Astrocyte (in vitro differentiated cells and primary cell): ENCODE results near the gene ECI1. TPM values are rescaled to one million over a fixed set of nuclear protein-coding genes. Genes with fewer than 3 reads are reported as not detected.

ENCODE experiments used
- DNase-seq: peaks from one replicate; pipeline ENCODE4 v3.0.0-alpha.2; 2010; ENCODE audit warnings: low read depth
- FAIRE-seq: peaks from 2 replicates; lab custom pipeline; 2011; peaks lifted over from hg19 to GRCh38; lab: Jason Lieb, UNC
- H2AFZ ChIP-seq: 2 replicates; pipeline ENCODE4 v1.6.0; 2012; ENCODE audit warnings: low read depth, low read length, inconsistent platforms
- H3K27ac ChIP-seq: 2 replicates; pipeline ENCODE4 v1.5.1; 2011; ENCODE audit warnings: low read depth, low read length, inconsistent platforms
- H3K27me3 ChIP-seq: 2 replicates; pipeline ENCODE4 v1.6.0; 2011; ENCODE audit warnings: low read length, inconsistent platforms; ENCODE audit not compliant: insufficient read depth
- H3K36me3 ChIP-seq: 2 replicates; pipeline ENCODE4 v1.5.1; 2011; ENCODE audit warnings: low read length, inconsistent platforms; ENCODE audit not compliant: insufficient read depth
- H3K4me1 ChIP-seq: 2 replicates; pipeline ENCODE4 v1.5.1; 2011; ENCODE audit warnings: low read length, inconsistent platforms; ENCODE audit not compliant: insufficient read depth
- H3K4me2 ChIP-seq: 2 replicates; pipeline ENCODE4 v1.6.0; 2012; ENCODE audit warnings: low read length, inconsistent platforms
- H3K4me3 ChIP-seq: 2 replicates; pipeline ENCODE4 v1.5.1; 2011; ENCODE audit warnings: low read depth, mild to moderate bottlenecking, low read length, inconsistent platforms; ENCODE audit not compliant: insufficient read depth
- H3K79me2 ChIP-seq: 2 replicates; pipeline ENCODE4 v1.6.0; 2012; ENCODE audit warnings: mild to moderate bottlenecking, low read length, inconsistent platforms; ENCODE audit not compliant: insufficient read depth
- H3K9ac ChIP-seq: 2 replicates; pipeline ENCODE4 v1.6.0; 2012; ENCODE audit warnings: mild to moderate bottlenecking, low read length, inconsistent platforms
- H3K9me3 ChIP-seq: 2 replicates; pipeline ENCODE4 v1.5.1; 2012; ENCODE audit warnings: low read depth, mild to moderate bottlenecking, low read length, inconsistent platforms; ENCODE audit not compliant: insufficient read depth
- H4K20me1 ChIP-seq: 2 replicates; pipeline ENCODE4 v1.6.0; 2012; ENCODE audit warnings: low read length, inconsistent platforms; ENCODE audit not compliant: insufficient read depth
- H3K27ac Mint-ChIP-seq: one replicate; pipeline ENCODE4 v1.8.0; 2021; ENCODE audit warnings: mild to moderate bottlenecking, mixed read lengths; ENCODE audit not compliant: unreplicated experiment
- H3K27me3 Mint-ChIP-seq: one replicate; pipeline ENCODE4 v1.8.0; 2021; ENCODE audit warnings: low read depth, mixed read lengths; ENCODE audit not compliant: unreplicated experiment
- H3K36me3 Mint-ChIP-seq: one replicate; pipeline ENCODE4 v1.8.0; 2021; ENCODE audit warnings: low read depth, mixed read lengths; ENCODE audit not compliant: unreplicated experiment
- H3K4me1 Mint-ChIP-seq: one replicate; pipeline ENCODE4 v1.8.0; 2021; ENCODE audit warnings: low read depth, mixed read lengths; ENCODE audit not compliant: unreplicated experiment
- H3K4me3 Mint-ChIP-seq: one replicate; pipeline ENCODE4 v1.8.0; 2021; ENCODE audit warnings: mild to moderate bottlenecking, moderate library complexity, mixed read lengths; ENCODE audit not compliant: unreplicated experiment
- H3K9me3 Mint-ChIP-seq: one replicate; pipeline ENCODE4 v1.8.0; 2021; ENCODE audit warnings: mild to moderate bottlenecking, mixed read lengths; ENCODE audit not compliant: unreplicated experiment
- CTCF ChIP-seq: IDR thresholded peaks from 2 replicates; pipeline ENCODE4 v1.5.1; 2011; ENCODE audit warnings: low read depth, mild to moderate bottlenecking, inconsistent platforms, low read length, moderate library complexity; ENCODE audit not compliant: insufficient read depth
- EZH2 ChIP-seq: IDR thresholded peaks from 2 replicates; pipeline ENCODE4 v1.6.1; 2012; ENCODE audit warnings: mild to moderate bottlenecking, low read length, inconsistent platforms; ENCODE audit not compliant: insufficient read depth
- total RNA-seq: library from RNA; stranded (reverse); gene quantifications from 2 replicates; pipeline ENCODE4 v1.2.1, GENCODE V29; 2021

Gene ECI1
- total RNA-seq, 1 donor from 2014 or later: 53.4 TPM

GRCh38 chr16:2256531-2257140 is 5.2 kb upstream of the ECI1 start:
- peaks cover 72% of the 10 kb centered on the region for H4K20me1 ChIP-seq
- no peaks in the 10 kb centered on the region for H3K27me3 Mint-ChIP-seq
- H2AFZ ChIP-seq: no peak overlapping the region
- no peaks in the 10 kb centered on the region for H3K9me3 Mint-ChIP-seq
- no peak overlapping the region for H3K4me3 ChIP-seq
- TF ChIP-seq EZH2: no peak
- TF ChIP-seq CTCF: no peak
- H3K79me2 ChIP-seq: peaks cover 51% of the 10 kb centered on the region
- peaks cover 65% of the 10 kb centered on the region for H3K36me3 ChIP-seq
- no peak overlapping the region for H3K4me3 Mint-ChIP-seq
- peaks cover 15% of the 10 kb centered on the region for H3K36me3 Mint-ChIP-seq
- H3K4me2 ChIP-seq: no peak overlapping the region
- no peak overlapping the region for H3K27ac Mint-ChIP-seq
- no peak for FAIRE-seq
- H3K27ac ChIP-seq: no peak overlapping the region
- H3K4me1 Mint-ChIP-seq: peaks cover 9% of the 10 kb centered on the region
- no peaks in the 10 kb centered on the region for H3K9me3 ChIP-seq
- DNase-seq: no peak
- H3K27me3 ChIP-seq: no peaks in the 10 kb centered on the region
- H3K9ac ChIP-seq: no peak overlapping the region
- peaks cover 7% of the 10 kb centered on the region for H3K4me1 ChIP-seq

- FAIRE-seq (no peak), DNase-seq (no peak)
- Histone ChIP-seq H3K79me2 (peaks cover 25% of the 10 kb centered on the region), H2AFZ (no peak overlapping the region), H3K27ac (no peak overlapping the region), H3K4me1 (peaks cover 7% of the 10 kb centered on the region), H3K4me2 (no peak overlapping the region), H4K20me1 (peaks cover 61% of the 10 kb centered on the region), H3K9ac (no peak overlapping the region), H3K36me3 (peaks cover 45% of the 10 kb centered on the region), H3K4me3 (no peak overlapping the region), H3K9me3 (no peaks in the 10 kb centered on the region), H3K27me3 (no peaks in the 10 kb centered on the region)
- TF ChIP-seq CTCF (no peak), EZH2 (no peak)
- no peaks in the 10 kb centered on the region for H3K9me3 Mint-ChIP-seq
- no peak overlapping the region for H3K27ac Mint-ChIP-seq
- H3K4me1 Mint-ChIP-seq: peaks cover 9% of the 10 kb centered on the region
- peak overlapping the region; percentile 64 for H3K4me3 Mint-ChIP-seq
- H3K27me3 Mint-ChIP-seq: no peaks in the 10 kb centered on the region
- peaks cover 15% of the 10 kb centered on the region for H3K36me3 Mint-ChIP-seq
Measured at GRCh38 chr16:2253293-2253692, 1.9 kb upstream of the ECI1 start.

- peaks cover 15% of the 10 kb centered on the region for H3K36me3 Mint-ChIP-seq
- H3K4me3 Mint-ChIP-seq: peak overlapping the region; percentile 64
- TF ChIP-seq EZH2: no peak
- no peak for TF ChIP-seq CTCF
Measured at GRCh38 chr16:2252806-2253148, 1.4 kb upstream of the ECI1 start.

More at GRCh38 chr16:2252806-2253148, 1.4 kb upstream of the ECI1 start:
- H2AFZ ChIP-seq: no peak overlapping the region
- Mint-ChIP-seq H3K4me1 (peaks cover 9% of the 10 kb centered on the region), H3K27me3 (no peaks in the 10 kb centered on the region), H3K27ac (no peak overlapping the region), H3K9me3 (no peaks in the 10 kb centered on the region)
- peaks cover 56% of the 10 kb centered on the region for H4K20me1 ChIP-seq
- no peak for FAIRE-seq
- no peaks in the 10 kb centered on the region for H3K27me3 ChIP-seq
- no peaks in the 10 kb centered on the region for H3K9me3 ChIP-seq
- H3K4me2 ChIP-seq: no peak overlapping the region
- H3K27ac ChIP-seq: peak overlapping the region; percentile 19
- peaks cover 7% of the 10 kb centered on the region for H3K4me1 ChIP-seq
- peaks cover 41% of the 10 kb centered on the region for H3K36me3 ChIP-seq
- H3K4me3 ChIP-seq: no peak overlapping the region
- no peak overlapping the region for H3K9ac ChIP-seq
- no peak for DNase-seq
- peaks cover 21% of the 10 kb centered on the region for H3K79me2 ChIP-seq
